ENCODE results near the gene CFAP91.

- TF ChIP-seq CTCF (IDR thresholded peaks at IDR 0.05; ENCODE audit: insufficient read depth, low read length) (no peak), GABPA (IDR thresholded peaks at IDR 0.05; ENCODE audit: low read depth) (no peak), REST (IDR thresholded peaks at IDR 0.05; ENCODE audit: insufficient replicate concordance, low read depth) (no peak), POLR2AphosphoS5 (IDR thresholded peaks at IDR 0.05; ENCODE audit: low read depth) (no peak)
Measured at GRCh38 chr3:119697394-119697793, 5.4 kb upstream of the CFAP91 start.

Data from HL-60 (cell line).